ENCODE results near the gene FOXK1.

Gene FOXK1

GRCh38 chr7:4763794-4764185 lies 81.7 kb downstream of the FOXK1 start:
- Histone ChIP-seq H3K9ac (no peak overlapping the region), H3K4me1 (ENCODE audit: low read depth, poor library complexity, severe bottlenecking) (no peaks in the 10 kb centered on the region), H3K27ac (no peak overlapping the region), H3K79me2 (ENCODE audit: insufficient read depth, low read depth) (no peaks in the 10 kb centered on the region), H2AFZ (ENCODE audit: low read depth) (no peak overlapping the region), H3K4me2 (no peak overlapping the region), H3K4me3 (IDR thresholded peaks at IDR 0.05; ENCODE audit: insufficient read depth, low read depth, low read length) (no peak overlapping the region), H4K20me1 (ENCODE audit: insufficient read depth) (no peaks in the 10 kb centered on the region), H3K36me3 (ENCODE audit: insufficient read depth) (peaks cover 5% of the 10 kb centered on the region; the same call in 1 of the 2 replicates), H3K27me3 (ENCODE audit: insufficient read depth, low read depth) (no peaks in the 10 kb centered on the region)
- TF ChIP-seq CTCF (conservative IDR thresholded peaks at IDR 0.05; ENCODE audit: low read depth, low read length), result no peak

DNA sequence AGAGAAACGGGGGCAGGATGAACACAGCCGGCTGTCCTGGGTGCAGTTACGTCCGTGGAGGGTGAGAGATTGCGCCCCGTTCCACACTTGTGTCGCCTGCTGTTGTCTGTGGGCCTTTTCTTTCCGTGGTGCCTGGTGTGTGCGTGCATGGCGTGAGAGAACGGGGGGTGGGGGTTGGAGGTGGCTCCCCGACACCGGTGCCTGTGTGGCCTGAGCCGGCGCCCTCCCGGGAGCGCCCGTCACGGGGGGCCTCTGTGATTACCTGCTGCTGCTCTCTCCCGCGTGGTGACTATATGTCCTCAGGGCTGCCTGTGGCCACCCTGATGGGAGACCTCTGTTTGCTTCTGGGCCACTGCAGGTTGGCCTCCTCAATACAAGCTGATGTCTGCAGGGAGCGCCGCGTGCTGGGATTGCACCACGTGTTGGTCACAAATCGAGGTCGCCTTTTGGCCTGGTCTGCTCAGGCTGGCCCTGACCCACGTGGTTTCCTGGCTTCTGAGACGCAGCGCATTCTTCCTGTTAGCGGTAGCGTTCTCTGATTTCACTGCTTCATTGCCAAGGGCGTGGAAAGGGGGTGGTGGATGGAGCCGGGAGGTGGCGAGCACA lies 82.4 kb downstream of the FOXK1 start:
- H3K4me2 ChIP-seq, result no peak overlapping the region
- TF ChIP-seq CTCF (conservative IDR thresholded peaks at IDR 0.05; ENCODE audit: low read depth, low read length), result no peak
- no peak overlapping the region for H3K27ac ChIP-seq
- H3K4me3 ChIP-seq (IDR thresholded peaks at IDR 0.05; ENCODE audit: insufficient read depth, low read depth, low read length), result no peak overlapping the region
- peaks cover 5% of the 10 kb centered on the region; the same call in 1 of the 2 replicates for H3K36me3 ChIP-seq (ENCODE audit: insufficient read depth)
- H4K20me1 ChIP-seq (ENCODE audit: insufficient read depth), result no peaks in the 10 kb centered on the region
- H3K79me2 ChIP-seq (ENCODE audit: insufficient read depth, low read depth), result no peaks in the 10 kb centered on the region
- no peak overlapping the region for H3K9ac ChIP-seq
- no peaks in the 10 kb centered on the region for H3K4me1 ChIP-seq (ENCODE audit: low read depth, poor library complexity, severe bottlenecking)
- no peak overlapping the region for H2AFZ ChIP-seq (ENCODE audit: low read depth)
- H3K27me3 ChIP-seq (ENCODE audit: insufficient read depth, low read depth), result no peaks in the 10 kb centered on the region

- Histone ChIP-seq H3K79me2 (ENCODE audit: insufficient read depth, low read depth) (no peaks in the 10 kb centered on the region), H3K9ac (no peak overlapping the region), H4K20me1 (ENCODE audit: insufficient read depth) (no peaks in the 10 kb centered on the region), H3K27ac (no peak overlapping the region), H3K27me3 (ENCODE audit: insufficient read depth, low read depth) (no peaks in the 10 kb centered on the region), H3K4me2 (no peak overlapping the region), H2AFZ (ENCODE audit: low read depth) (no peak overlapping the region), H3K4me1 (ENCODE audit: low read depth, poor library complexity, severe bottlenecking) (no peaks in the 10 kb centered on the region), H3K4me3 (IDR thresholded peaks at IDR 0.05; ENCODE audit: insufficient read depth, low read depth, low read length) (no peak overlapping the region), H3K36me3 (ENCODE audit: insufficient read depth) (peaks cover 5% of the 10 kb centered on the region; the same call in 1 of the 2 replicates)
- TF ChIP-seq CTCF (conservative IDR thresholded peaks at IDR 0.05; ENCODE audit: low read depth, low read length), result no peak
Observed at GRCh38 chr7:4765776-4766490, 83.8 kb downstream of the FOXK1 start.

DNA sequence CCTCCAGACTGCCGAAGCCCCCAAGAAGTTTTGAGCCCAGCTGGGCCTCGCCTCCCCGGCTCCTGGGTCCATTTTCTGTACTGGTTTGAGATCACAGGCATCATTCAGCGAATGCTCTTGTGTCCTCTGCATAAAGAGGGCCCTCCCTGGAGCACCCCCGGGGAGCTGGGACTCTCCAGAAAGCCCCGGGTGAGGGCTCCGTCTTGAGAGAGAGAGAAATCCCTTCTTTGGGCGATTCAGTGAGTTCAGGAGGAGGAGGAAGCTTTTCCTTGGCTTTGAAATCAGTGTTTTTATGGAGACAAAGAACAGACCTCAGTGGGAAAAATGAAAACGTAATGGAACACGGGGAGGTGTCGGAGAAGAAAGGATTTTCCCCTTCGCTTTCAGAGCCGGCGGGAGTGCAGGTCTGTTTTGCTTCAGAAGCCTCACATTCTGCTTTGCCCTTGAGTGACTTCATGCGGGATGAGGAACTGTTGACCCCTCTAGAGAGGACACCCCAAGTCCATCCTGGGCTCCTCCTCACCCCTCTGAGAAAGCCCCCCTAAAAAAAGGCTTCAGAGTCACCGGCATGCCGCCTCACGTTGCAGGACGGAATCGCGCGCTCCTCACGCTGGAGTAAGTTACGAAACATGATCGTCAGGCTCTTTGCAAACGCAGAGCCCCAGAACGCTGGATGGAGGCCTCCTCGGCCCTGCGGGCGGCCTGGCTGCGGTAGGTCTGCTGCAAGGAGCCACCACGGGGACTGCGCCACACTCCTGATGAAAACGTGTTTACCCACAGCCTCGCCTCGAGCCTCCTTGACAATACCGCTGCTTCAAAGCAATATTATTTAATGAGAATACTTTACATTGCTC lies 84.8 kb downstream of the FOXK1 start:
- Histone ChIP-seq H3K9ac (no peak overlapping the region), H3K4me3 (IDR thresholded peaks at IDR 0.05; ENCODE audit: insufficient read depth, low read depth, low read length) (no peak overlapping the region), H3K36me3 (ENCODE audit: insufficient read depth) (peaks cover 5% of the 10 kb centered on the region; the same call in 1 of the 2 replicates), H2AFZ (ENCODE audit: low read depth) (no peak overlapping the region), H3K79me2 (ENCODE audit: insufficient read depth, low read depth) (no peaks in the 10 kb centered on the region), H3K4me2 (no peak overlapping the region), H3K27ac (no peak overlapping the region), H3K27me3 (ENCODE audit: insufficient read depth, low read depth) (no peaks in the 10 kb centered on the region), H4K20me1 (ENCODE audit: insufficient read depth) (no peaks in the 10 kb centered on the region), H3K4me1 (ENCODE audit: low read depth, poor library complexity, severe bottlenecking) (no peaks in the 10 kb centered on the region)
- no peak for TF ChIP-seq CTCF (conservative IDR thresholded peaks at IDR 0.05; ENCODE audit: low read depth, low read length)
